Mesenchymal stem cell (in vitro differentiated cells and primary cell): ENCODE measurements around the gene SP2.

Source experiments
- DNase-seq: peaks from one replicate; pipeline ENCODE4 v3.0.0-alpha.2; 2013
- H2AFZ ChIP-seq: one replicate; pipeline ENCODE4 v1.6.1; 2013; ENCODE audit warnings: low read depth, mild to moderate bottlenecking, control low read depth, inconsistent platforms, low read length, moderate library complexity
- H2AK5ac ChIP-seq: 2 replicates; pipeline ENCODE4 v1.6.1; 2013; ENCODE audit warnings: low read length, moderate library complexity, mild to moderate bottlenecking, inconsistent platforms; ENCODE audit not compliant: severe bottlenecking
- H2BK120ac ChIP-seq: one replicate; pipeline ENCODE4 v1.6.1; 2013; ENCODE audit warnings: low read depth, mild to moderate bottlenecking, inconsistent platforms, low read length, moderate library complexity
- H2BK12ac ChIP-seq, 2 experiments: one replicate each; pipeline ENCODE4 v1.6.1; 2013; ENCODE audit warnings: inconsistent platforms in 2 of 2, low read length in 2 of 2, mild to moderate bottlenecking in 2 of 2, moderate library complexity in 2 of 2, control low read depth in 1 of 2
- H2BK15ac ChIP-seq: one replicate; pipeline ENCODE4 v1.6.1; 2013; ENCODE audit warnings: mild to moderate bottlenecking, low read depth, inconsistent platforms; ENCODE audit not compliant: poor library complexity, severe bottlenecking
- H2BK5ac ChIP-seq: 2 replicates; pipeline ENCODE4 v1.6.1; 2013; ENCODE audit warnings: low read depth, mild to moderate bottlenecking, low read length, control low read depth, inconsistent platforms; ENCODE audit not compliant: poor library complexity, severe bottlenecking
- H3K14ac ChIP-seq, 2 experiments: one replicate each; pipeline ENCODE4 v1.6.1; 2013; ENCODE audit warnings: inconsistent platforms in 2 of 2, low read length in 2 of 2, control low read depth in 1 of 2, mild to moderate bottlenecking in 1 of 2, moderate library complexity in 1 of 2
- H3K18ac ChIP-seq, 2 experiments: one replicate each; pipeline ENCODE4 v1.6.1; 2013; ENCODE audit warnings: inconsistent platforms in 2 of 2, low read length in 2 of 2, control low read depth in 1 of 2, low read depth in 1 of 2, mild to moderate bottlenecking in 1 of 2
- H3K23ac ChIP-seq, 2 experiments: one replicate each; pipeline ENCODE4 v1.6.1; 2013; ENCODE audit warnings: inconsistent platforms in 2 of 2, low read length in 2 of 2, mild to moderate bottlenecking in 2 of 2, moderate library complexity in 2 of 2, control low read depth in 1 of 2
- H3K27ac ChIP-seq: 2 replicates; pipeline ENCODE4 v1.5.1; 2013; ENCODE audit warnings: mild to moderate bottlenecking, moderate library complexity, low read length, control low read depth, inconsistent platforms; ENCODE audit not compliant: poor library complexity, severe bottlenecking
- H3K27me3 ChIP-seq, 2 experiments: 2 replicates each; pipeline versions ENCODE4 v1.6.1 to v1.7.0; 2013; ENCODE audit warnings: low read length in 2 of 2, mild to moderate bottlenecking in 2 of 2, moderate library complexity in 2 of 2, control low read depth in 1 of 2, inconsistent platforms in 1 of 2; ENCODE audit not compliant: control insufficient read depth in 1 of 2, insufficient read depth in 1 of 2
- H3K36me3 ChIP-seq, 2 experiments: 2 replicates each; pipeline versions ENCODE4 v1.6.1 to v1.7.0; 2013; ENCODE audit warnings: low read length in 2 of 2, control low read depth in 1 of 2, inconsistent platforms in 1 of 2, low read depth in 1 of 2, mild to moderate bottlenecking in 1 of 2; ENCODE audit not compliant: insufficient read depth in 2 of 2, control insufficient read depth in 1 of 2
- H3K4ac ChIP-seq, 2 experiments: one replicate each; pipeline ENCODE4 v1.6.1; 2013; ENCODE audit warnings: inconsistent platforms in 2 of 2, low read length in 2 of 2, mild to moderate bottlenecking in 2 of 2, moderate library complexity in 2 of 2, control low read depth in 1 of 2, low read depth in 1 of 2
- H3K4me1 ChIP-seq: 2 replicates; pipeline ENCODE4 v1.6.1; 2013; ENCODE audit warnings: low read depth, low read length, control low read depth; ENCODE audit not compliant: control insufficient read depth, insufficient read depth
- H3K4me2 ChIP-seq: 2 replicates; pipeline ENCODE4 v1.6.1; 2013; ENCODE audit warnings: low read length, mild to moderate bottlenecking, inconsistent platforms; ENCODE audit not compliant: poor library complexity, severe bottlenecking
- H3K4me3 ChIP-seq, 2 experiments: 2 replicates each; pipeline versions ENCODE4 v1.5.1 to v1.7.0; 2013; ENCODE audit warnings: low read length in 2 of 2, mild to moderate bottlenecking in 2 of 2, control low read depth in 1 of 2, low read depth in 1 of 2; ENCODE audit not compliant: insufficient read depth in 1 of 2
- H3K79me1 ChIP-seq: replicated peaks from 2 replicates; pipeline ENCODE4 v1.6.1; 2013; ENCODE audit warnings: mild to moderate bottlenecking, control low read depth, low read length, inconsistent platforms; ENCODE audit not compliant: poor library complexity, severe bottlenecking
- H3K9ac ChIP-seq: 2 replicates; pipeline ENCODE4 v1.7.0; 2013; ENCODE audit warnings: mild to moderate bottlenecking, low read length, moderate library complexity
- H3K9me3 ChIP-seq: 2 replicates; pipeline ENCODE4 v1.7.0; 2013; ENCODE audit warnings: mild to moderate bottlenecking, low read length; ENCODE audit not compliant: control insufficient read depth
- H4K8ac ChIP-seq: one replicate; pipeline ENCODE4 v1.6.1; 2013; ENCODE audit warnings: inconsistent platforms, mild to moderate bottlenecking, low read length, moderate library complexity
- H4K91ac ChIP-seq: one replicate; pipeline ENCODE4 v1.6.1; 2013; ENCODE audit warnings: mild to moderate bottlenecking, low read length, inconsistent platforms
- WGBS: methylation state at CpG from one replicate; pipeline ENCODE4 v1.1.7; 2013; ENCODE audit warnings: mixed read lengths; 5-methylcytosine and 5-hydroxymethylcytosine counted together

Gene SP2

GRCh38 chr17:47915776-47916398 is 19.9 kb downstream of the SP2 start:
- Histone ChIP-seq H2AK5ac (no peak overlapping the region), H2BK5ac (no peak overlapping the region), H3K27ac (no peak overlapping the region), H3K4me1 (no peaks in the 10 kb centered on the region), H4K8ac (no peak overlapping the region), H2AFZ (no peak overlapping the region), H3K36me3 (peaks cover 15 to 16% of the 10 kb centered on the region in 2 experiments), H3K4me2 (no peak overlapping the region), H4K91ac (no peak overlapping the region), H3K14ac (no peak overlapping the region), H3K23ac (no peak overlapping the region), H3K4me3 (peak overlapping the region in 1 of 2 experiments; percentile 7), H3K18ac (no peak overlapping the region), H2BK15ac (no peak overlapping the region), H3K9ac (peak overlapping the region; percentile 51), H3K27me3 (no peaks in the 10 kb centered on the region), H3K4ac (no peak overlapping the region), H2BK120ac (no peak overlapping the region), H3K9me3 (no peaks in the 10 kb centered on the region), H2BK12ac (no peak overlapping the region), H3K79me1 (peaks cover 14% of the 10 kb centered on the region)
- 95% methylated on average over 12 of the region's 12 CpGs for WGBS
- DNase-seq: no peak

- Histone ChIP-seq H4K8ac (no peak overlapping the region), H2BK15ac (no peak overlapping the region), H3K79me1 (peaks cover 12% of the 10 kb centered on the region), H3K18ac (no peak overlapping the region), H3K9me3 (no peaks in the 10 kb centered on the region), H3K36me3 (peaks cover 15 to 19% of the 10 kb centered on the region in 2 experiments), H2BK120ac (no peak overlapping the region), H2BK12ac (no peak overlapping the region), H3K4me3 (no peak overlapping the region), H3K27me3 (no peaks in the 10 kb centered on the region), H2AK5ac (no peak overlapping the region), H3K27ac (no peak overlapping the region), H3K14ac (no peak overlapping the region), H3K4me2 (no peak overlapping the region), H3K4me1 (no peaks in the 10 kb centered on the region), H3K9ac (peak overlapping the region; percentile 51), H3K23ac (no peak overlapping the region), H3K4ac (no peak overlapping the region), H2BK5ac (no peak overlapping the region), H4K91ac (no peak overlapping the region), H2AFZ (no peak overlapping the region)
- WGBS: 97% methylated on average over 18 of the region's 19 CpGs
- DNase-seq: no peak
These were observed 20.6 kb downstream of the SP2 start for GRCh38 chr17:47916489-47917208.

DNA sequence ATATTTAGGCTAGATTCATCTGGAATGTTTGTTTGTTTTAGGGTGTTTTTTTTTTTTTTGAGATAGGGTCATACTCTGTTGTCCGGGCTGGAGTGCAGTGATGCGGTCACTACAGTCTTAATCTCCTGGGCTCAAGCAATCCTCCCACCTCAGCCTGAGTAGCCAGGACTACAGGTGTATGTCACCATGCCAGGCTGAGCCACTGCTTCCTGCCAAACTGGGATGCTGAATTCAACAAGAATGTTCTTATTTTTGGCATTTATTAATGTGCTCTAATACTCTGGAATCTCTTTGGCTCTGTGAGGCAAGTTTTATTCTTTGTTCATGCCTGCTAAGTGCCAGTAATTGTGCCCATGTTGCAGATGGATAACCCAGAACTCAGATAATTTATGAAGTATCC is 21.5 kb downstream of the SP2 start:
- no peak overlapping the region for H4K91ac ChIP-seq
- H3K23ac ChIP-seq: no peak overlapping the region
- H3K27me3 ChIP-seq: no peaks in the 10 kb centered on the region
- H2AK5ac ChIP-seq: no peak overlapping the region
- no peak overlapping the region for H2BK15ac ChIP-seq
- H2BK120ac ChIP-seq: no peak overlapping the region
- H2AFZ ChIP-seq: no peak overlapping the region
- H3K36me3 ChIP-seq: peaks cover 15 to 23% of the 10 kb centered on the region in 2 experiments
- no peak overlapping the region for H2BK12ac ChIP-seq
- WGBS: 100% methylated on average over 2 of the region's 2 CpGs
- DNase-seq: no peak
- H3K9ac ChIP-seq: no peak overlapping the region
- no peaks in the 10 kb centered on the region for H3K9me3 ChIP-seq
- H3K4me1 ChIP-seq: no peaks in the 10 kb centered on the region
- no peak overlapping the region for H3K4ac ChIP-seq
- H3K18ac ChIP-seq: no peak overlapping the region
- H3K79me1 ChIP-seq: peaks cover 10% of the 10 kb centered on the region
- H2BK5ac ChIP-seq: no peak overlapping the region
- H3K27ac ChIP-seq: no peak overlapping the region
- no peak overlapping the region for H3K4me2 ChIP-seq
- no peak overlapping the region for H4K8ac ChIP-seq
- H3K14ac ChIP-seq: no peak overlapping the region
- H3K4me3 ChIP-seq: no peak overlapping the region

GRCh38 chr17:47918006-47918405 is 22.0 kb downstream of the SP2 start:
- no peak overlapping the region for H3K14ac ChIP-seq
- H3K9me3 ChIP-seq: no peaks in the 10 kb centered on the region
- no peak overlapping the region for H3K27ac ChIP-seq
- peaks cover 9% of the 10 kb centered on the region for H3K79me1 ChIP-seq
- H3K23ac ChIP-seq: no peak overlapping the region
- no peak overlapping the region for H2BK5ac ChIP-seq
- no peak overlapping the region for H3K9ac ChIP-seq
- DNase-seq: no peak
- H3K27me3 ChIP-seq: no peaks in the 10 kb centered on the region
- no peak overlapping the region for H2AFZ ChIP-seq
- H3K4me2 ChIP-seq: no peak overlapping the region
- no peak overlapping the region for H3K4me3 ChIP-seq
- no peak overlapping the region for H4K8ac ChIP-seq
- WGBS: 87% methylated on average over 2 of the region's 2 CpGs
- H2BK120ac ChIP-seq: no peak overlapping the region
- H3K18ac ChIP-seq: no peak overlapping the region
- H3K4ac ChIP-seq: no peak overlapping the region
- H2AK5ac ChIP-seq: no peak overlapping the region
- H3K36me3 ChIP-seq: peaks cover 19 to 28% of the 10 kb centered on the region in 2 experiments
- H4K91ac ChIP-seq: no peak overlapping the region
- no peak overlapping the region for H2BK15ac ChIP-seq
- H3K4me1 ChIP-seq: no peaks in the 10 kb centered on the region
- no peak overlapping the region for H2BK12ac ChIP-seq
